Suppressor macrophage treated with lipopolysaccharide for 1 hour (primary cell): ENCODE results near the gene TEX14.
"Not testable (repeated sequence)": the region's sequence is repeated elsewhere in the genome, so short reads cannot be mapped to it uniquely, and the experiment has no call there.

Experiments used
- DNase-seq, 3 donors: peaks; one replicate each; pipeline ENCODE4 v3.0.0-alpha.2; 2020 to 2022

TEX14 gene

DNA sequence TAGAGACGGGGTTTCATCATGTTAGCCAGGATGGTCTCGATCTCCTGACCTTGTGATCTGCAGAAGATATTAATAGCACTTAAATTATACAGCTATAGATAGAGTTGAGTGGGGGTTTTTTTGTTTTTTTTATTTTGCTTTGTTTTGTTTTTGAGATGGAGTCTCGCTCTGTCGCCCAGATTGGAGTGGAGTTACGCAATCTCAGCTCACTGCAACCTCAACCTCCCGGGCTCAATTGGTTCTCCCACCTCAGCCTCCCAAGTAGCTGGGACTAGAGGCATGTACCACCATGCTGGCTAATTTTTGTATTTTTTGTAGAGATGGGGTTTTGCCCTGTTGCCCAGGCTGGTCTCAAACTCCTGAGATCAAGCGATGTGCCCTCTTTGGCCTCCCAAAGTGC, 1.8 kb downstream of the TEX14 start:
- not testable (repeated sequence) for DNase-seq

DNA sequence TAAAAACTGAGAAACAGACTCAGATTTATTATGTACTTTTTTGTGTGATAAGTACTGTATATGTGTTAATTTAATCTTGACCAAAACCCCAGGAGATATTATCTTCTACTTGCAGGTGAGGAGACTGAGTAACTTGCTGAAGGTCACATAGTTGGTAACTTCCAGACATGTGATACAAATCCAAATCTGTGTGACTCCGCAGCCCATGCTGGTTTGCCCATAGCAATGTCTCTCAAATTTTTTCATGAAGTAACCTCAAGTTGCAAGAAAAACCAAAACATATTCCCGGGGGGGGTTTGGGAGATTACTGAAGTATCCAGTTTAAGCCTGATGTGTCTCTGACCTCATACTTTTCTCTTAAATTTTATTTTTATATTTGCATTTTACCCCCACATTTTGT, 3.3 kb downstream of the TEX14 start:
- no peak for DNase-seq

DNA sequence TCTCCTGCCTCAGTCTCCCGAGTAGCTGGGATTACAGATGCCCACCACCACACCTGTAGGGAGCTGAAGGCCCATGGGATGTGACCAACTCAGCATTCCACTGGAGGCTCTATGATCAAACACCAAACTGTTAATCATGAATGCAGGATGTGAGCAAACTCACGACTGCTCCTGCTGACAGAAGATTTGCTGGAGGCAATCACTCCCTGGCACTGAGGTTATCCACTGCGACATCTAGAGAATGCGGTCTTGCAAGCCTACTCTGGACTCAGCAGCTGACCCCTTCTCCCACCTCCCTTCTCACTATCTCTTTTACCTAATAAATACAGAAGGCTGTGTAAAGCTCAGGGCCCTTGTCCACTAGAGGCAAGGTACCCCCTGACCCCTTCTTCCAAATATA, 4.9 kb downstream of the TEX14 start:
- DNase-seq: no peak

DNA sequence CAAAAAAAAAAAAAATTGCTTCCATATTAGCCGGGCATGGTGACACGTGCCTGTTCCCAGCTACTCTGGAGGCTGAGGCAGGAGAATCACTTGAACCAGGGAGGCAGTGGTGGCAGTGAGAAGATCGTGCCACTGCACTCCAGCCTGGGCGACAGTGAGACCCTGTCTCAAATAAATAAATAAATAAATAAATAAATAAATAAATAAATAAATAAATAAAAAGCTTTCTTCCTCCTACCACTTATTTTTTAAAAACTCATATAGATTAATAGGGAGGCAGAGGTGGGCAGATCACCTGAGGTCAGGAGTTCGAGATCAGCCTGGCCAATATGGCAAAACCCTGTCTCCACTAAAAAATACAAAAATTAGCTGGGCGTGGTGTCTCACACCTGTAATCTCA, 7.4 kb downstream of the TEX14 start:
- not testable (repeated sequence) for DNase-seq

DNA sequence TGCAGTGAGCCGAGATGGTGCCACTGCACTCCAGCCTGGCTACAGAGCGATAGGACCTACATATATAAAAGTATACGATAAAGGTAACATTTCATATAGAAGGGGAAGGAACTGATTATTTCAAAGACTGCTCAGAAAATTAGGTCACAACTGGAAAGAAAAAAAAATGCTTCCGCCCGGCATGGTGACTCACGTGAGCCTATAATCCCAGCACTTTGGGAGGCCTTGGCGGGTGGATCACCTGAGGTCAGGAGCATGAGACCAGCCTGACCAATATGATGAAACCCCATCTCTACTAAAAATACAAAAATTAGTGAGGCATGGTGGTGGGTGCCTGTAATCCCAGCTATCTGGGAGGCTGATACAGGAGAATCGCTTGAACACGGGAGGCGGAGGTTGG, 7.8 kb downstream of the TEX14 start:
- DNase-seq: no peak

DNA sequence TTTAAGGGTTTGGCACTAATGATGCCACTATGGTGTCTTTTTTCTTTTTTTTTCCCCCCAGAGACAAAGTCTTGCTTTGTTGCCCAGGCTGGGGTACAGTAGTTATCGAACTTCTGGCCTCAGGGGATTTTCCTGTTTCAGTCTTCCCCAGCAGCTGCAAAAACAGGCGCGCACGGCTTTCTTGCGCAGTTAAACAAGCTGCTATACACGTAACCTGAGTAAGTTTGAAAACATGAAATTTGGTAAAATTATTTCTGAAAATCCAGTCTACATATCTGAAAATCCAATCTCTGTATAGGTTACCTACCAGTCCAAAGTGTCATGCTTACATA, 11.8 kb downstream of the TEX14 start:
- no peak for DNase-seq

DNA sequence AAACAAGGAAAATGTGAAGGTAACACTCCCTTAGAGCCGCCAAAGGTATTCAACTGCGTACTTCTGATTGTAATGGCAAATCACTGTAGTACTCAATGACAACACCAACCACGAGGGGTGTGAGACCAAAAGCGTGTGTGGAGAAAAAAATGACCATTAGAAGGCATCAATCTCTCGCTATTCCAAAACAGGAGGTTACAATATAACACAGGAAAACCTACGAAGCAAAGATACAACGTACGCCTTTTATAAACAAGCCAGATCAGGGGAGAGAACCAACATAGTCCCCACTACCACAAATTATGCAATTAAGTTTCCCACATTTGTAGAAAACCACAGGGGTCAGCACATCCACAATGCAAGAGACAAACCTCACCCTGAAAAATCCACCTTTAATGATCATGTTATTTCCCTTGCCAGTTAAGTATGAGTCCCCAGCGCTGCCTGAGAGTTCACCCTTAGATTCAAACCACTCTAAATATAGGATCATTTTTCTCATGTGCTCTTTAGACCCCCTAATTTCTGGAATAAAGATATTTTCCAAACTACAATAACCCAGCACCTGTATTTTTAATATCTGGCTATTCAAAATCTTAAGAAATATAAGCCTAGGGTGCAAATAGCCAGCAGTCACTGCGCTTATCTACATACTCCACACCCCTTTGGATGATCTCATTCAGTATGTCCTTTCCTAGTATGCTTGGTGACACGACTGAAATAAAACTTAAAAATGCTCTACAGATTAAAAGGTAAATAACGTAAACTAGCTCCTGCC, 12.4 kb downstream of the TEX14 start:
- no peak for DNase-seq

DNA sequence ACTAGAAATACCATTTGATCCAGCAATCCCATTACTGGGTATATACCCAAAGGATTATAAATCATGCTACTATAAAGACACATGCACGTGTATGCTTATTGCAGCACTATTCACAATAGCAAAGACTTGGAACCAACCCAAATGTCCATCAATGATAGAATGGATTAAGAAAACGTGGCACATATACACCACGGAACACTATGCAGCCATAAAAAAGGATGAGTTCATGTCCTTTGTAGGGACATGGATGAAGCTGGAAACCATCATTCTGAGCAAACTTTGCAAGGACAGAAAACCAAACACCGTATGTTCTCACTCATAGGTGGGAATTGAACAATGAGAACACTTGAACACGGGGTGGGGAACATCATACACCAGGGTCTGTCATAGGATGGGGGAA, 13.6 kb downstream of the TEX14 start:
- DNase-seq: not testable (repeated sequence)

DNA sequence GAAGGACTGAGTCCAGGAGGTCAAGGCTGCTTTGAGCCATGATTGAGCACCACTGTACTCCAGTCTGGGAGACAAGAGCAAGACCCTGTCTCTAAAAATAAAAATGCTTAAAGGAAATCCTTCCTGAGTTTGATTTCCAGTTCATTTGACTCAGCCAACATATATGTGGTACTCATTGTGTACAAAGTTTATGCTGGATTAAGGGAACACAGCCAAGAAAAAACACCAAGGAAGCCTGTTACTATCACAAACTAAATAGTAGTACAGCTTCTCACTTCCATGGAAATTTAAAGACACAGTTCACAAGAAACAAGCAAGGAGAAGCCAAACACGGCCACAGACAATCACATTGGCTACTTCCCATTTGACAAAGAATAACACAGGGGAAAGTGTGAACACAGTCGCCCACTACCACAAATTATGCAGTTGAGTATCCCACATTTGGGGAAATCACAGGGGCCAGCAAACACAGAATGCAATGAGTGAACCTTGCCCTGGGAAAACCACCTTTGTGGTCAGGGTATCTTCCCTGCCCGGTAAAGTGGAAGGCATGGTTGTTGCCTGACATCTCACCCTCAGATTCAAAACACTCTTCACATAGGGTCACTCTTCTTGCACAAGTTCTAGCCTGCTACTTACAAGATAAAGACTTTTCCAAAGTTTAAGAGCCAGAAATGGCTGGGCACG, 14.5 kb downstream of the TEX14 start:
- DNase-seq: no peak

DNA sequence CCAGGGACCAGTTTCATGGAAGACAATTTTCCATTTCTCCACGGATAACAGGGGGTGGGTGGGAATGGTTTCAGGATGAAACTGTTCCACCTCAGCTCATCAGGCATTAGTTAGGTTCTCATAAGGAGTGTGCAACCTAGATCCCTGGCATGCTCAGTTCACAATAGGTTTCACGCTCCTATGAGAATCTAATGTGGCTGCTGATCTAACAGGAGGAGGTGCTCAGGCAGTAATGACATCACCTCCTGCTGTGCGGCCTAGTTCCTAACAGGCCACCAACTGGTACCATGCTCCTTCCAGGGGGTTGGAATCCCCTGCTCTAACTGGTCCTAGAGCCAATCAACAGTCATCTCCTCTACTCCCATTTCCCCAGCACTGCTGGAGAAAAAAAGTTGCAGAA, 19.9 kb downstream of the TEX14 start:
- no peak for DNase-seq

DNA sequence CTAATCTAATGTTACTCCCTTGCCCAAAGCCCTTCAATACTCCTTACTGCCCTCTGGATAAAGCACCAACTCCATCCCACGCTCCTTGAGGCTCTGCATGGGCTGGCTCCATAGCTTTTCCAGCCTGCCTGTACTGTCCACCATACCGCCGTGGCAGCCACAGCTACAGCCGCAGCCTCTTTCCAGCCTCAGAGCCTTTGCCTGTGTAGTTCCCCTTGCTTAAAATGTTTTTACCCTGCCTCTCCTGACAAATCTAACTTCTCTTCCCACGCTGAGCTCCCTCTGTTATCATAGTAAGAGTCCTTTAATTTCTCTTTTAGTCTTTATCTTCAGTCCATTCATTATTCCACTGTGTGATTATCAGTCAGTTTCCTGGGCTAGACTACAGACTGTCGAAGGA, 22.0 kb downstream of the TEX14 start:
- no peak for DNase-seq

DNA sequence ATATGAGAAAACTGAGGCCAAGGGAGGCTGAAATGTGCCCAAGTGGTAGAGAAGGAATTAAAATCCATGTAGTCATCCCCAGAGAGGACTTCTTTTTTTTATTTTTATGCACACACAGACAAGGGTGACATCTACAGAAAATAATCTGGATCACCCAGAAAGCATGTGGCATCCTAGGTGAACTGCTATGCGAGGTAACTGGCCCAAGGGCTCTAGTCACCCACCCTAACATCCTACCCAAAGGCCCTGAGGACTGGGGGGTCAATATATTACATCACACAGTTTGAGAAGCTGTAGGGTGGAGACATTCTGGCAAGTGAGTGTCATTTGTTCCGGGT, 23.3 kb downstream of the TEX14 start:
- no peak for DNase-seq

DNA sequence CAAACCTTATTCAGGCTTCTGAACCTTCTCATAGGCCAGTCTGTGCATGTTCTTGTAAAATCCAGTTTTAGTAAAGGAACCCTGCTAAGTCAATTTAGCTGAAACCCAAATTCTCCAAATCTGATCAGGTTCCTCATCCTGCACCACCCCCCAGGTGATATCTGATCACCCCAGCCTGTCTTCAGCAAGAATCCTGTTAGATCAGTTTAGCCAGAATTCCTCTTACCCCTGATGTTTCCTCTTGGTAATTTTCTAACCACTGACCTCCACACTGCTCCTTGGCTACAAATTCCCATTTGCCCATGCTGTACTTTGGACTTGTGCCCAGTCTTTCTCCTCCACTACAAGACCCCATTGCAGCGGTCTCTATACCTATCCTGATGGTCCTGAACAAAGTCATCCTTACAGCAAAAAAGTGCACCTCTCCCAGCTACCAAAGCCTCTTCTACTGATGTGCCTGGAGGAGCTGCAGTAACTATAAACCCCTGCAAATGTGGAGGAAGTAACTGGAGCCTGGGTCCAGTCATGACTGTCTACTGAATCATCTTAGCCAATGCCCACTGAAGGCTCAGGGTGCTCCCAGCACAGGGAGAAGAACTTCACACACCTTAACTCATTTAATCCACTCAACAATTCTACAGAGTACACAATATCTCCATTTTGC, 23.8 kb downstream of the TEX14 start:
- DNase-seq: peak; percentile 39 to 51 (median 49)

DNA sequence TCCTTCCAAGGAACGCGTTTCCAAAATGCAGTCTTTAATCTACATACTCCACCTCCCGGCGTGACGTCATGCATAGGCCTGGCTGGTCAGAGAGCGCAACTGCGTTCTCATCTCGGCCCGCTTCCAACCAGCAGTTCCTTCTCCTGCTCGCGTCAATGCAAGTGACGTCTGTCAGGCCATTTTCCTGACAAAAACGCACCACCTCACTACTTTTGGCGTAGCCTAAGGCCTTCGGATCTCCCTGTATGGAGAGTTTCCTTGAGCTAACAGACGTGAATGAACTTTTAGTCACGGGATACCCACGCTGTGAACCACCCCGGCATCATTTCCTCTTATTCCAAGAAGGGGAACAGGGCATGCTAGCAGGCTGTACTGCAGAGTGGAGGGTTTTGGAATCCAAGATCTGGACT, 25.0 kb downstream of the TEX14 start:
- DNase-seq: peak; percentile 87 to 94 (median 91)

DNA sequence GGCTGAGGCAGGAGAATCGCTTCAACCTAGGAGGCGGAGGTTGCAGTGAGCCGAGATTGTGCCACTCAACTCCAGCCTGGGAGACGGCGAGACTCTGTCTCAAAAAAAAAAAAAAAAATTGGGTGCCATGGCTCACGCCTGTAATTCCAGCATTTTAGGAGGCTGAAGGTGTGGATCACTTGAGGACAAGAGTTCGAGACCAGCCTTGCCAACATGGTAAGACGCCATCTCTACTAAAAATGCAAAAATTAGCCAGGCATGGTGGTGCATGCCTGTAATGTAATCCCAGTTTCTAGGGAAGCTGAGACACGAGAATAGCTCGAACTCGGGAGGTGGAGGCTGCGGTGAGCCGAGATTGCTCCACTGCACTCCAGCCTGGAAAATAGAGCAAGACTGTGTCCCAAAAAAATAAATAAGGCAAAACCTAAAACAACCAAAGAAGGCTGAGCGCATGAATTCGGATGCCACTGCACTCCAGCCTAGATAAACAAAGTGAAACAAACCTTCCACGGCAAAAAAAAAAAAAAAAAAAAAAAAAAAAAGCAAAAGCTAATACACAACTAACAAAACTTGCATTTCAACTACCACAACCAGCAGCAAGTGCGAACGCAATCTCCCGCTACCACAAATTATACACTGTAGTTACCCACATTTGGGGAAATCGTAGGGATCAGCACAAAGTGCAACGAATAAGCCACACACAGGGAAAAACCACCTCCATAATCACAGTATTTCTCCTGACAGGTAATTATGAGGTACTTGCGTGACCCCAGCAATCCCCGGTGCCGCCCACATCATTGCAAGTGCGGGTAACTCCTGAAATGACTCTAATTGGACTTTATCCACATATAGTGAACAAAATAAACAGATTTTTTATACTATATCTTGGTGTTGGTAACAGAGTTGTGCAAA, 25.6 kb downstream of the TEX14 start:
- no peak for DNase-seq

DNA sequence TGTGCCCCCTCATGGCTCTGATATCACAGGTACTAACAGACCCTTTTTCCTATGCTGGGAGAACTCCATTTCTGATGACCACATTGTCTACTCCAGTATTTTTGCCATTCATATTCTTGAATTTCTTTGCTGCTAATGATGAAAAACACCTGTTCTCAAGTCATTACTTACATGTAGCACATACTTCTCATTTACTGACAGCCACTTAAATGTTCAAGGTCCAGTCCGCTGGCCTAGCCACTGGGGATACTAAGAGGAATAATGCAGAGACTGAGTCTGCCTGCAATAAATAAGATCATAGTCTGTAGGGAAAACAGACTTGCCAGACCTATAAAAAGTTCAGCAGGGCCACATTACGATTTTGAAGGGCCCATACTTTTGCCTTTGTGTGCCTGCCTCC, 27.5 kb downstream of the TEX14 start:
- no peak for DNase-seq

DNA sequence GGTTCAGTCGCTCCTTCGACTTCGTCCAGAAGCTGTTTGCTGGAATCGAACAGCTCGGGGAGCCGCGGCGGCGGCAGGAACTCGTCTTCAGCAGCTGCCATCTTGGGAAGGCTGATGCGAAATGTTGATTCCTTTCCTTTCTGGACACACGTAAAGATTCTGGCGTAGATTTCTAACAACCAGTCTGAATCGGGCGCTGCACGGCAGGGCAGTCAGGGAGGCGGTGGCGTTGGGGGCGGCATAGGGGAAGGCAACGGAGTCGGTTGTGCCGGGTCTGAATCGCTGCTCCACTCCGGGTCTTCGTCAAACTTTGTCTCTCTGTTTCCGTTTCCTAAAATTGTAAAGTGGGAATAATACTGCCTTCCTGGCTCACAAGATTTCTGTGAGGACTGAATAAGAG, 30.3 kb downstream of the TEX14 start:
- no peak for DNase-seq

DNA sequence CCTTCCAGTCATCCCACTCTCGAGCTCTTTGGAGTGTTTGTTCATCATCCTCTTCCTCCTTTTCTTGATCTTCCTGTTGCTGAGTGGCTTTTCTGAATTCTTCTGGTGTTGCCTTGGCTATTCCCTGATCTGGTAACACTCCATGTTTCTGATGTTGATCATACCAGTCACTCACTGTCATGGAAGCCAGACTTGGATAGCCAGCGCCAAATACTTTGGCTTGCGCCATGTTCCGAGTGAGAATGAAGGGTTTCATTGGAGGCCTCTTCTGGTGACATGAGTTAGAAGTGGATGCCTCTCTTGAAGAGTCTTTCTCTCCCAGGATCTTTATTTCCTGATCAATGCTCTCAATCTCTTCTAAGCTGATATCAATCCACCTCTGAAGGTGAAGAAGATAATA, 31.2 kb downstream of the TEX14 start:
- no peak for DNase-seq

DNA sequence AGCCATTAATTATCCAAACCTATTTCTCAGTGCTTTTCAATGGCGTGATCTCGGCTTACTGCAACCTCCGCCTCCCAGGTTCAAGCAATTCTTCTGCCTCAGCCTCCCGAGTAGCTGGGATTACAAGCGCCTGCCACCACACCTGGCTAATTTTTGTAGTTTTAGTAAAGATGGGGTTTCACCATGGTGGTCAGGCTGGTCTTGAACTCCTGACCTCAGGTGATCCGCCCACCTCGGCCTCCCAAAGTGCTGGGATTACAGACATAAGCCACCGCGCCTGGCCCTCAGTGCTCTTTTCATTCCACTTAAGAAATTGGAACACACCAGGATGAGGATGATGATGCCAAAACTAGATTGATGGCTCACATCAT, 32.1 kb downstream of the TEX14 start:
- DNase-seq: not testable (repeated sequence)

DNA sequence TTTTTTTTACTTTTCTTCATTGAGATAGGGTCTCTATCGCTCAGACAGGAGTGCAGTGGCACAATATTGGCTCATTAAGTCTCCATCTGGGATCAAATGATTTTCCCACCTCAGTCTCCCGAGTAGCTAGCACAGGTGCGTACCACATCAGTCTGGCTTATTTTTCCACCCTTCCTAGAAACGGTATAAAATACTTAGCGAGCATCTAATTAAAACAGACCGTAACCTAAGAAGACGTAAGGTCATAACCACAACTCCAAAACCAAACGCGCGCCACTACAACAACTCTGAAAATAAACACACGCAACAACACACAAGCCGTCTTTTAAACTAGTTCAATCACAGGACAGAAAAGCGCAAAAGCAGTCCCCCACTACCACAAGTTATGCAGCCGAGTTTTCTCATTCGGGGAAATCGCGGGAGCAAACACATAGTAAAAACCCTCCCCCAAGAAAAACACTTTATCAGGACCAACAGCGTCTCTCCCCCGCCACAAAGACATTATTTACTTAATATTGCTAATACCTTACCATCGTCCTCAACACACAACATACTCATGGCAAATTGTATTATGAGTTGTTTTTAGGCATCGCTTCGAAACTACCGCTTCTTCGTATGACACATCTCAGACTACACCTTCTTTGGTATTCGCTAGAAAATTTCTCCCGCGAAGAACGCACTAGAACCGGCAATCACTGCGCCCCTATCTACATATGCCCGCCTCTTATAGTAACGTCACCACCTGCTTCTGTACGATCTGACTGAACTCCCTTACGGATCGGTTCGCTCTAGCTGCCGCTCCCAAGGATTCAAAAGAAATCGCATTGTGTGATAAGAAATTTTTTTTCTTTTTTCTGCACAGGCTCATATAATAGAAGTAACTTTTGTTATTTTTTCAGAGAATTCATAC, 32.8 kb downstream of the TEX14 start:
- peak; percentile 92 to 98 (median 97) for DNase-seq

DNA sequence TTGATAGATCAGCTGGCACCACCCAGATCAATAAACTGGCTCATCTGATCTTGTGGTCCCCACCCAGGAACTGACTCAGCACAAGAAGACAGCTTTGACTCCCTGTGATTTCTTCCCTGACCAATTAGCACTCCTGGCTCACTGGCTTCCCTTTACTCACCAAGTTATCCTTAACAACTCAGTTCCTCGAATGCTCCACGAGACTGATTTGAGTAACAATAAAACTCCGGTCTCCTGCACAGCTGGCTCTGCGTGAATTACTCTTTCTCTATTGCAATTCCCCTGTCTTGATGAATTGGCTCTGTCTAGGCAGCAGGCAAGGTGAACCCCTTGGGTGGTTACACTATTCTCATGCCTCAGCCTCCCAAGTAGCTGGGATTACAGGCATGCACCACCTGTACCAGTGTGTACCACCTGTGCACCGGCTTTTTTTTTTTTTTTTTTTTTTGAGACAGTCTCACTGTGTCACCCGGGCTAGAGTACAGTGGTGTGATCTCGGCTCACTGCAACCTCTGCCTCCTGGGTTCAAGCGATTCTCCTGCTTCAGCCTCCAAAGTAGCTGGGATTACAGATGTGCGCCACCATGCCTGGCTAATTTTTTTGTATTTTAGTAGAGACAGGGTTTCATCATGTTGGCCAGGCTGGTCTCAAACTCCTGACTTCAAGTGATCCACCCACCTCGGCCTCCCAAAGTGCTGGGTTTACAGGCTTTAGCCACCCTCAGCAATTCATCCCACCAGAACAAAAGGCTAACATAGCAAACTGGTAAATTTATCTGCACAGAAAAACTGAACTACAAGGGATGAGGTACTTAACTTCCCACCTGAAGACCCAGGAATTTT, 33.7 kb downstream of the TEX14 start:
- DNase-seq: peak; percentile 51 to 71 (median 68)
